K562 treated with DMSO at 1 percent for 24 hours (cell line): Measurements from ENCODE around the gene LCK. TPM values are rescaled to one million over a fixed set of nuclear protein-coding genes. Genes with fewer than 3 reads are reported as not detected.

Source experiments
- total RNA-seq: library from RNA; unstranded; fragments of 300-600 nt; gene quantifications from 2 replicates; pipeline ENCODE4 v1.2.3, GENCODE V29; 2022; ENCODE audit warnings: low read depth; ENCODE audit not compliant: insufficient read depth

The LCK gene
- total RNA-seq, result not detected in 2 replicates

GRCh38 chr1:32250893-32251716, at the start of gene LCK:
TSS of gene LCK (plus strand) at chr1:32251265. CDS start at chr1:32274330, 23,065 bp downstream.

GRCh38 chr1:32205401-32206370, 45.4 kb upstream of the LCK start, which contains the start of gene IQCC:
TSS of gene IQCC (plus strand) at chr1:32205671. CDS start at chr1:32205682, 11 bp downstream.

GRCh38 chr1:32208891-32209328, 42.2 kb upstream of the LCK start, which contains the start of gene DCDC2B:
TSS of gene DCDC2B (plus strand) at chr1:32209089. CDS start at chr1:32209094, 5 bp downstream.

GRCh38 chr1:32221980-32222755, 28.9 kb upstream of the LCK start, which contains the start of the genes EIF3I and TMEM234:
TSS of gene EIF3I (plus strand) at chr1:32222407. CDS start at chr1:32222442, 35 bp downstream.
TSS of gene TMEM234 (minus strand) at chr1:32222353. CDS start at chr1:32222322, 31 bp downstream.

GRCh38 chr1:32246888-32247273, 4.2 kb upstream of the LCK start, which contains the start of gene FAM167B:
TSS of gene FAM167B (plus strand) at chr1:32247222. CDS start at chr1:32247422, 200 bp downstream.

GRCh38 chr1:32291708-32292538, 40.9 kb downstream of the LCK start, which contains the start of gene HDAC1:
TSS of gene HDAC1 (plus strand) at chr1:32292083. CDS start at chr1:32292170, 87 bp downstream.

Other genes with a start within 250 kb of the LCK start
- 144 and 155 TPM in 2 replicates for gene KHDRBS1, start 237.4 kb upstream of the LCK start, total RNA-seq
- gene TMEM39B, start 178.3 kb upstream of the LCK start, total RNA-seq, result 27.9 and 30.6 TPM in 2 replicates
- gene KPNA6, start 143.2 kb upstream of the LCK start, total RNA-seq, result 20.3 and 20.9 TPM in 2 replicates
- 43.3 and 43.8 TPM in 2 replicates for gene TXLNA, start 71.6 kb upstream of the LCK start, total RNA-seq
- 39.0 and 39.9 TPM in 2 replicates for gene CCDC28B, start 50.7 kb upstream of the LCK start, total RNA-seq
- gene IQCC, start 45.6 kb upstream of the LCK start, total RNA-seq, result 5.7 and 6.1 TPM in 2 replicates
- gene DCDC2B, start 42.2 kb upstream of the LCK start, total RNA-seq, result not detected in 2 replicates
- gene TMEM234, start 28.9 kb upstream of the LCK start, total RNA-seq, result 11.8 and 14.2 TPM in 2 replicates
- 260 and 263 TPM in 2 replicates for gene EIF3I, start 28.9 kb upstream of the LCK start, total RNA-seq
- not detected in 2 replicates for gene FAM167B, start 4.0 kb upstream of the LCK start, total RNA-seq
- 201 and 222 TPM in 2 replicates for gene HDAC1, start 40.8 kb downstream of the LCK start, total RNA-seq
- gene MARCKSL1, start 85.0 kb downstream of the LCK start, total RNA-seq, result 81.0 and 81.4 TPM in 2 replicates
- 13.8 and 16.1 TPM in 2 replicates for gene FAM229A, start 111.2 kb downstream of the LCK start, total RNA-seq
- gene TSSK3, start 111.3 kb downstream of the LCK start, total RNA-seq, result 1.3 and 1.4 TPM in 2 replicates
- gene BSDC1, start 143.2 kb downstream of the LCK start, total RNA-seq, result 59.5 and 67.9 TPM in 2 replicates
- not detected in 2 replicates for gene ZBTB8B, start 213.8 kb downstream of the LCK start, total RNA-seq